Endothelial cell (in vitro differentiated cells): ENCODE data around the gene HS3ST1. TPM values are rescaled to one million over a fixed set of nuclear protein-coding genes. Genes with fewer than 3 reads are reported as not detected.
"Not testable (repeated sequence)": the region's sequence is repeated elsewhere in the genome, so short reads cannot be mapped to it uniquely, and the experiment has no call there.

Experiments
- DNase-seq: peaks from one replicate; pipeline ENCODE4 v3.0.0; 2021; ENCODE audit warnings: low spot score
- H3K27ac Mint-ChIP-seq: one replicate; pipeline ENCODE4 v1.8.0; 2021; ENCODE audit warnings: mixed read lengths, inconsistent platforms; ENCODE audit not compliant: unreplicated experiment
- H3K27me3 Mint-ChIP-seq: one replicate; pipeline ENCODE4 v1.8.0; 2021; ENCODE audit warnings: mild to moderate bottlenecking, moderate library complexity, mixed read lengths, inconsistent platforms; ENCODE audit not compliant: unreplicated experiment
- H3K36me3 Mint-ChIP-seq: one replicate; pipeline ENCODE4 v1.8.0; 2021; ENCODE audit warnings: mild to moderate bottlenecking, low read depth, mixed read lengths, inconsistent platforms; ENCODE audit not compliant: unreplicated experiment
- H3K4me1 Mint-ChIP-seq: one replicate; pipeline ENCODE4 v1.8.0; 2021; ENCODE audit warnings: mild to moderate bottlenecking, mixed read lengths, inconsistent platforms; ENCODE audit not compliant: unreplicated experiment
- H3K4me3 Mint-ChIP-seq: one replicate; pipeline ENCODE4 v1.8.0; 2021; ENCODE audit warnings: mild to moderate bottlenecking, mixed read lengths, inconsistent platforms; ENCODE audit not compliant: unreplicated experiment
- H3K9me3 Mint-ChIP-seq: one replicate; pipeline ENCODE4 v1.8.0; 2021; ENCODE audit warnings: mixed read lengths, inconsistent platforms; ENCODE audit not compliant: unreplicated experiment
- CTCF ChIP-seq: fragments of 200-600 bp; sonication (generic); IDR thresholded peaks from one replicate; pipeline ENCODE4 v1.5.0; 2021; ENCODE audit warnings: antibody characterized with exemption; ENCODE audit not compliant: unreplicated experiment
- total RNA-seq: library from RNA; stranded (reverse); fragmentation: NEBNext Ultra II Directional; extraction: Animal tissue kit (Norgen Biotek cat#: 25700); gene quantifications from one replicate; pipeline ENCODE4 v1.2.1, GENCODE V29; 2021; ENCODE audit not compliant: unreplicated experiment

HS3ST1 gene
- total RNA-seq, 1 donor from 2014 or later: 0.44 TPM

- no peaks in the 10 kb centered on the region for H3K4me1 Mint-ChIP-seq
- H3K27me3 Mint-ChIP-seq: peaks cover 2% of the 10 kb centered on the region
- no peak overlapping the region for H3K4me3 Mint-ChIP-seq
- no peak overlapping the region for H3K27ac Mint-ChIP-seq
- H3K9me3 Mint-ChIP-seq: no peaks in the 10 kb centered on the region
- no peak for TF ChIP-seq CTCF
- no peaks in the 10 kb centered on the region for H3K36me3 Mint-ChIP-seq
- no peak for DNase-seq
These were observed 29.2 kb downstream of the HS3ST1 start for GRCh38 chr4:11399461-11399971.

GRCh38 chr4:11397819-11398610 is 30.7 kb downstream of the HS3ST1 start:
- Mint-ChIP-seq H3K36me3 (no peaks in the 10 kb centered on the region), H3K27me3 (peaks cover 2% of the 10 kb centered on the region), H3K27ac (no peak overlapping the region), H3K4me1 (no peaks in the 10 kb centered on the region), H3K4me3 (no peak overlapping the region), H3K9me3 (no peaks in the 10 kb centered on the region)
- no peak for TF ChIP-seq CTCF
- DNase-seq: no peak

- no peak overlapping the region for H3K4me3 Mint-ChIP-seq
These were observed 31.5 kb downstream of the HS3ST1 start for GRCh38 chr4:11397146-11397545.

GRCh38 chr4:11393551-11393950 is 35.1 kb downstream of the HS3ST1 start:
- Mint-ChIP-seq H3K27me3 (no peaks in the 10 kb centered on the region), H3K9me3 (no peaks in the 10 kb centered on the region), H3K4me3 (no peak overlapping the region), H3K27ac (no peak overlapping the region), H3K4me1 (no peaks in the 10 kb centered on the region), H3K36me3 (no peaks in the 10 kb centered on the region)
- DNase-seq: no peak
- no peak for TF ChIP-seq CTCF

More at GRCh38 chr4:11397146-11397545, 31.5 kb downstream of the HS3ST1 start:
- Mint-ChIP-seq H3K27me3 (no peaks in the 10 kb centered on the region), H3K27ac (no peak overlapping the region), H3K4me1 (no peaks in the 10 kb centered on the region), H3K9me3 (no peaks in the 10 kb centered on the region), H3K36me3 (no peaks in the 10 kb centered on the region)
- DNase-seq: no peak
- TF ChIP-seq CTCF: no peak

- H3K36me3 Mint-ChIP-seq, H3K27me3 Mint-ChIP-seq, H3K4me1 Mint-ChIP-seq, DNase-seq, H3K4me3 Mint-ChIP-seq, H3K9me3 Mint-ChIP-seq, H3K27ac Mint-ChIP-seq: not testable (repeated sequence)
These were observed 44.6 kb downstream of the HS3ST1 start for GRCh38 chr4:11384072-11384471.
